T-helper 2 cell (primary cell): Measurements from ENCODE around the gene KRT9.
A peak's percentile ranks its signal among the peaks of the same experiment; 100 is the strongest.
"Not testable (repeated sequence)": the region's sequence is repeated elsewhere in the genome, so short reads cannot be mapped to it uniquely, and the experiment has no call there.

ENCODE experiments used
- DNase-seq, 5 experiments: peaks; one replicate each; pipeline versions ENCODE4 v3.0.0 to v3.0.0-alpha.2; 2012 to 2022

KRT9 gene

GRCh38 chr17:41578538-41578937 is 6.7 kb upstream of the KRT9 start:
- no peak for DNase-seq

GRCh38 chr17:41576740-41577139 is 4.9 kb upstream of the KRT9 start:
- not testable (repeated sequence) for DNase-seq

- no peak for DNase-seq
Observed at GRCh38 chr17:41575336-41575735, 3.5 kb upstream of the KRT9 start.

- peak in 2 of 5 experiments; percentile 8 to 65 for DNase-seq
Observed at GRCh38 chr17:41567317-41567716, 4.5 kb downstream of the KRT9 start.

GRCh38 chr17:41565338-41565737 is 6.5 kb downstream of the KRT9 start:
- no peak for DNase-seq

GRCh38 chr17:41563607-41564170 is 8.2 kb downstream of the KRT9 start:
- no peak for DNase-seq

- DNase-seq: no peak
Observed at GRCh38 chr17:41561554-41561953, 10.3 kb downstream of the KRT9 start.

- no peak for DNase-seq
Observed at GRCh38 chr17:41559548-41559947, 12.3 kb downstream of the KRT9 start.

- no peak for DNase-seq
Observed at GRCh38 chr17:41556931-41557330, 14.9 kb downstream of the KRT9 start.

- no peak for DNase-seq
Observed at GRCh38 chr17:41556306-41556705, 15.6 kb downstream of the KRT9 start.

- no peak for DNase-seq
Observed at GRCh38 chr17:41555105-41555887, 16.6 kb downstream of the KRT9 start.

GRCh38 chr17:41553987-41554680 is 17.7 kb downstream of the KRT9 start:
- no peak for DNase-seq

GRCh38 chr17:41553176-41553575 is 18.7 kb downstream of the KRT9 start:
- DNase-seq: no peak

- no peak for DNase-seq
Observed at GRCh38 chr17:41552455-41552854, 19.4 kb downstream of the KRT9 start.

- DNase-seq: no peak
Observed at GRCh38 chr17:41551365-41551764, 20.5 kb downstream of the KRT9 start.

- DNase-seq: no peak
Observed at GRCh38 chr17:41549596-41550039, 22.2 kb downstream of the KRT9 start.

GRCh38 chr17:41548844-41549595 is 22.8 kb downstream of the KRT9 start:
- DNase-seq: peak; percentile 58 to 85 (median 74)

GRCh38 chr17:41547921-41548843 is 23.7 kb downstream of the KRT9 start:
- peak in 2 of 5 experiments; percentile 24 to 51 for DNase-seq

GRCh38 chr17:41547378-41547841 is 24.4 kb downstream of the KRT9 start:
- DNase-seq: no peak

GRCh38 chr17:41546819-41547218 is 25.0 kb downstream of the KRT9 start:
- no peak for DNase-seq

GRCh38 chr17:41545829-41546410 is 25.9 kb downstream of the KRT9 start:
- DNase-seq: no peak
